ENCODE data around the gene AGPAT2.
A peak's percentile ranks its signal among the peaks of the same experiment; 100 is the strongest.

The AGPAT2 gene

GRCh38 chr9:136666372-136667213 lies 20.7 kb downstream of the AGPAT2 start:
- H3K27ac ChIP-seq, result peak overlapping the region; percentile 1; the same call in 1 of the 2 replicates
- ChIA-PET CTCF (interaction anchor here (0.5 to 2.6 kb wide), 10 partner anchors 9 to 570 kb away, joined by 3 to 14 read pairs (median 3); no protein-coding TSS in a partner anchor), POLR2A (ENCODE audit: low non-redundant PET) (no interaction called here)
- DNase-seq (ENCODE audit: low spot score), result no peak
- TF ChIP-seq CTCF (conservative IDR thresholded peaks at IDR 0.05; ENCODE audit: low read depth), result no peak

- ChIA-PET POLR2A (ENCODE audit: low non-redundant PET) (interaction anchor here (1.3 kb wide), 1 partner anchor 62 kb away, joined by 3 read pairs; no protein-coding TSS in a partner anchor), CTCF (interaction anchor here (0.6 to 2.6 kb wide), 13 partner anchors 9 to 191 kb away, joined by 3 to 14 read pairs (median 4); no protein-coding TSS in a partner anchor)
- DNase-seq (ENCODE audit: low spot score), result peak; percentile 65
- peak; percentile 31; the same call in 1 of the 2 replicates for TF ChIP-seq CTCF (conservative IDR thresholded peaks at IDR 0.05; ENCODE audit: low read depth)
- H3K27ac ChIP-seq, result peak overlapping the region; percentile 1; the same call in 1 of the 2 replicates
Observed at GRCh38 chr9:136665704-136666371, 21.4 kb downstream of the AGPAT2 start.

GRCh38 chr9:136665111-136665703 lies 22.1 kb downstream of the AGPAT2 start:
- CTCF ChIA-PET, result interaction anchor here (0.6 to 2.6 kb wide), 14 partner anchors 8 to 191 kb away, joined by 3 to 14 read pairs (median 4); no protein-coding TSS in a partner anchor
- TF ChIP-seq CTCF (conservative IDR thresholded peaks at IDR 0.05; ENCODE audit: low read depth), result peak; percentile 47
- H3K27ac ChIP-seq, result no peak overlapping the region
- POLR2A ChIA-PET (ENCODE audit: low non-redundant PET), result interaction anchor here (1.3 kb wide), 1 partner anchor 63 kb away, joined by 3 read pairs; no protein-coding TSS in a partner anchor
- peak; percentile 67 for DNase-seq (ENCODE audit: low spot score)

GRCh38 chr9:136664000-136664915 lies 23.0 kb downstream of the AGPAT2 start:
- no peak overlapping the region for H3K27ac ChIP-seq
- DNase-seq (ENCODE audit: low spot score), result no peak
- CTCF ChIA-PET, result interaction anchor here (0.6 to 4.8 kb wide), 10 partner anchors 8 to 355 kb away, joined by 3 to 36 read pairs (median 4); no protein-coding TSS in a partner anchor
- POLR2A ChIA-PET (ENCODE audit: low non-redundant PET), result interaction anchor here (1.3 kb wide), 1 partner anchor 64 kb away, joined by 3 read pairs; no protein-coding TSS in a partner anchor
- TF ChIP-seq CTCF (conservative IDR thresholded peaks at IDR 0.05; ENCODE audit: low read depth), result no peak

GRCh38 chr9:136662656-136663581 lies 24.3 kb downstream of the AGPAT2 start, which contains the start of gene EGFL7:
TSS of gene EGFL7 (plus strand) at chr9:136662916. CDS start at chr9:136668283, 5,367 bp downstream.
- no peak within 1 kb of the TSS for H3K27ac ChIP-seq
- TF ChIP-seq CTCF (conservative IDR thresholded peaks at IDR 0.05; ENCODE audit: low read depth), result no peak
- POLR2A ChIA-PET (ENCODE audit: low non-redundant PET), result no interaction called here
- CTCF ChIA-PET, result interaction anchor here (4.8 kb wide), 1 partner anchor 10 kb away, joined by 36 read pairs; no protein-coding TSS in a partner anchor
- DNase-seq (ENCODE audit: low spot score), result no peak

Data from RWPE1 (cell line).